ENCODE results near the gene RAB3D.

DNA sequence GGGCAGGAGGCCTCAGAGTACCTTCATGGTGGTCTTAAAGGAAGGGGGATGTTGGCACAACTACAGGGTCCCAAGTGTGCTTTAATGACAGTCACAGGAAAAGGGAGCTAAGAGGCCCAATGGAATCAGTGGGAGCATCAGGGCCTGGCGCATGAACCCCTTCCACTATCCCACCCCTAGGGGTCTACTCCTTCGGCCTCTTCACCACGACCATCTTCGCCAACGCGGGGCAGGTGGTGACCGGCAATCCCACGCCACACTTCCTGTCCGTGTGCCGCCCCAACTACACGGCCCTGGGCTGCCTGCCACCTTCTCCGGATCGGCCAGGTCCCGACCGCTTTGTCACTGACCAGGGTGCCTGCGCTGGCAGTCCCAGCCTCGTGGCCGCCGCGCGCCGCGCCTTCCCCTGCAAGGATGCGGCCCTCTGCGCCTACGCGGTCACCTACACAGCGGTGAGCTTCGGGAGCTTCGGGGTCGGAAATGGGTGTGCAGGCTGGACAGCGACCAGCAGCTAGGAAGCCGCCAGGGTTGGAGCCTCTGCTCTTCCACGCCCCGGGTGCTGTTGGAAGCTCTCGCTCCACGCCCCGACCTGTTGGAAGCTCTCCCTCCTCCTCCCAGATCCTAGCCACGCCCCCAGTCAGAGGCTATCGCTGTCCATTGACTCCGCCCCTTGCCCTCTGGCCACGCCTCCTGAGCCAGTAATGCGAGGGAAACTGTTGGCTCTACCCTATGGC, 21.7 kb upstream of the RAB3D start:
- TF ChIP-seq, protein P1, sequence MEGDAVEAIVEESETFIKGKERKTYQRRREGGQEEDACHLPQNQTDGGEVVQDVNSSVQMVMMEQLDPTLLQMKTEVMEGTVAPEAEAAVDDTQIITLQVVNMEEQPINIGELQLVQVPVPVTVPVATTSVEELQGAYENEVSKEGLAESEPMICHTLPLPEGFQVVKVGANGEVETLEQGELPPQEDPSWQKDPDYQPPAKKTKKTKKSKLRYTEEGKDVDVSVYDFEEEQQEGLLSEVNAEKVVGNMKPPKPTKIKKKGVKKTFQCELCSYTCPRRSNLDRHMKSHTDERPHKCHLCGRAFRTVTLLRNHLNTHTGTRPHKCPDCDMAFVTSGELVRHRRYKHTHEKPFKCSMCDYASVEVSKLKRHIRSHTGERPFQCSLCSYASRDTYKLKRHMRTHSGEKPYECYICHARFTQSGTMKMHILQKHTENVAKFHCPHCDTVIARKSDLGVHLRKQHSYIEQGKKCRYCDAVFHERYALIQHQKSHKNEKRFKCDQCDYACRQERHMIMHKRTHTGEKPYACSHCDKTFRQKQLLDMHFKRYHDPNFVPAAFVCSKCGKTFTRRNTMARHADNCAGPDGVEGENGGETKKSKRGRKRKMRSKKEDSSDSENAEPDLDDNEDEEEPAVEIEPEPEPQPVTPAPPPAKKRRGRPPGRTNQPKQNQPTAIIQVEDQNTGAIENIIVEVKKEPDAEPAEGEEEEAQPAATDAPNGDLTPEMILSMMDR (IDR thresholded peaks at IDR 0.05) = no peak
- TF ChIP-seq POLR2A (IDR thresholded peaks at IDR 0.05) = no peak

Data from body of pancreas (tissue), 4 donors.